ENCODE measurements around the gene EFS. TPM values are rescaled to one million over a fixed set of nuclear protein-coding genes. Genes with fewer than 3 reads are reported as not detected.
"Not testable (repeated sequence)": the region's sequence is repeated elsewhere in the genome, so short reads cannot be mapped to it uniquely, and the experiment has no call there.

Gene EFS
- total RNA-seq, 1 donor from 2014 or later, result 38.1 TPM

- H3K27me3 ChIP-seq, result no peaks in the 10 kb centered on the region
- no peaks in the 10 kb centered on the region for H3K9me3 ChIP-seq
- no peak overlapping the region for H3K4me3 ChIP-seq
- H3K27ac ChIP-seq, result no peak overlapping the region
- no peak for TF ChIP-seq CTCF (IDR thresholded peaks at IDR 0.05)
- no peaks in the 10 kb centered on the region for H3K36me3 ChIP-seq
- no peaks in the 10 kb centered on the region for H3K4me1 ChIP-seq
- intact Hi-C loops (cut with DNase I), result no loop called here
- DNase-seq (ENCODE audit: low spot score in 2 of 2), result no peak
Observed at GRCh38 chr14:23402296-23403138, 37.5 kb upstream of the EFS start.

GRCh38 chr14:23401291-23401690, 36.3 kb upstream of the EFS start:
- no peaks in the 10 kb centered on the region for H3K36me3 ChIP-seq
- H3K27ac ChIP-seq, result no peak overlapping the region
- no peaks in the 10 kb centered on the region for H3K27me3 ChIP-seq
- TF ChIP-seq CTCF (IDR thresholded peaks at IDR 0.05), result no peak
- no peaks in the 10 kb centered on the region for H3K4me1 ChIP-seq
- DNase-seq (ENCODE audit: low spot score in 2 of 2), result no peak
- intact Hi-C loops (cut with DNase I), result no loop called here
- no peak overlapping the region for H3K4me3 ChIP-seq
- H3K9me3 ChIP-seq, result no peaks in the 10 kb centered on the region

GRCh38 chr14:23400496-23401149, 35.7 kb upstream of the EFS start:
- not testable (repeated sequence) for H3K4me3 ChIP-seq, H3K36me3 ChIP-seq

GRCh38 chr14:23399591-23399990, 34.6 kb upstream of the EFS start:
- Histone ChIP-seq H3K27me3 (no peaks in the 10 kb centered on the region), H3K9me3 (no peaks in the 10 kb centered on the region), H3K36me3 (no peaks in the 10 kb centered on the region), H3K4me1 (no peaks in the 10 kb centered on the region), H3K4me3 (no peak overlapping the region), H3K27ac (no peak overlapping the region)
- no peak for DNase-seq (ENCODE audit: low spot score in 2 of 2)
- no peak for TF ChIP-seq CTCF (IDR thresholded peaks at IDR 0.05)
- intact Hi-C loops (cut with DNase I), result no loop called here

More at GRCh38 chr14:23400496-23401149, 35.7 kb upstream of the EFS start:
- intact Hi-C loops (cut with DNase I); H3K4me1 ChIP-seq; H3K9me3 ChIP-seq; H3K27me3 ChIP-seq; DNase-seq (ENCODE audit: low spot score in 2 of 2); H3K27ac ChIP-seq: not testable (repeated sequence)

- Histone ChIP-seq H3K9me3 (no peaks in the 10 kb centered on the region), H3K4me3 (no peak overlapping the region), H3K4me1 (no peaks in the 10 kb centered on the region), H3K27ac (no peak overlapping the region), H3K36me3 (no peaks in the 10 kb centered on the region), H3K27me3 (no peaks in the 10 kb centered on the region)
- DNase-seq (ENCODE audit: low spot score in 2 of 2), result no peak
- intact Hi-C loops (cut with DNase I), result no loop called here
- TF ChIP-seq CTCF (IDR thresholded peaks at IDR 0.05), result no peak
Observed at GRCh38 chr14:23399136-23399535, 34.2 kb upstream of the EFS start.

- H3K9me3 ChIP-seq, result no peaks in the 10 kb centered on the region
- H3K4me1 ChIP-seq, result no peaks in the 10 kb centered on the region
- no peak overlapping the region for H3K27ac ChIP-seq
- H3K27me3 ChIP-seq, result no peaks in the 10 kb centered on the region
- DNase-seq (ENCODE audit: low spot score in 2 of 2), result no peak
- intact Hi-C loops (cut with DNase I), result no loop called here
- no peak overlapping the region for H3K4me3 ChIP-seq
- H3K36me3 ChIP-seq, result no peaks in the 10 kb centered on the region
- no peak for TF ChIP-seq CTCF (IDR thresholded peaks at IDR 0.05)
Observed at GRCh38 chr14:23398348-23398747, 33.4 kb upstream of the EFS start.

Measured in ascending aorta (tissue), 2 donors.